Caco-2 (cell line): ENCODE measurements around the gene ARHGAP45. TPM values are rescaled to one million over a fixed set of nuclear protein-coding genes. Genes with fewer than 3 reads are reported as not detected.

Experiments used
- BruUV-seq: library from RNA; stranded (reverse); fragments of 400-500 nt; replicated peaks from 2 replicates; lab custom pipeline; 2021; lab: Mats Ljungman, UMichigan
- CTCF ChIA-PET: fragments of 300-600 bp; sonication (Branson Sonifier 250); formaldehyde crosslinking; loops from one replicate; lab custom pipeline; 2022; ENCODE audit warnings: antibody characterized with exemption; lab: Charles Lee
- POLR2A ChIA-PET: fragments of 300-600 bp; sonication (Branson Sonifier 250); formaldehyde crosslinking; loops from one replicate; lab custom pipeline; 2022; ENCODE audit warnings: antibody characterized with exemption; lab: Charles Lee
- DNase-seq, 2 experiments: peaks; one replicate each; pipeline versions ENCODE4 v3.0.0 to v3.0.0-alpha.2; 2020 to 2022
- H3K27me3 ChIP-seq: replicated peaks from 2 replicates; pipeline ENCODE4 v1.6.0; 2011; ENCODE audit warnings: low read length; ENCODE audit not compliant: control insufficient read depth, insufficient read depth
- H3K36me3 ChIP-seq: 2 replicates; pipeline ENCODE4 v1.5.1; 2011; ENCODE audit warnings: low read length; ENCODE audit not compliant: control insufficient read depth, insufficient read depth
- H3K4me1 ChIP-seq: fragments of 250-450 bp; sonication (Bioruptor Pico); 2 replicates; pipeline ENCODE4 v1.5.1; 2020; ENCODE audit warnings: mild to moderate bottlenecking
- H3K4me3 ChIP-seq: 2 replicates; pipeline ENCODE4 v1.5.1; 2011; ENCODE audit warnings: low read depth, mild to moderate bottlenecking, control low read depth, low read length
- H3K9me3 ChIP-seq: fragments of 250-450 bp; sonication (Bioruptor Pico); 2 replicates; pipeline ENCODE4 v1.5.1; 2020; ENCODE audit warnings: mild to moderate bottlenecking, moderate library complexity
- H3K27ac Mint-ChIP-seq: one replicate; pipeline ENCODE4 v1.8.0; 2022; ENCODE audit warnings: mixed read lengths; ENCODE audit not compliant: unreplicated experiment
- H3K27me3 Mint-ChIP-seq: one replicate; pipeline ENCODE4 v1.8.0; 2022; ENCODE audit warnings: mixed read lengths; ENCODE audit not compliant: insufficient read depth, unreplicated experiment
- H3K36me3 Mint-ChIP-seq: one replicate; pipeline ENCODE4 v1.8.0; 2022; ENCODE audit warnings: mild to moderate bottlenecking, mixed read lengths; ENCODE audit not compliant: insufficient read depth, unreplicated experiment
- H3K4me1 Mint-ChIP-seq: one replicate; pipeline ENCODE4 v1.8.0; 2022; ENCODE audit warnings: low read depth, mixed read lengths; ENCODE audit not compliant: unreplicated experiment
- H3K4me3 Mint-ChIP-seq: one replicate; pipeline ENCODE4 v1.8.0; 2022; ENCODE audit warnings: mild to moderate bottlenecking, moderate library complexity, mixed read lengths; ENCODE audit not compliant: unreplicated experiment
- H3K9me3 Mint-ChIP-seq: one replicate; pipeline ENCODE4 v1.8.0; 2022; ENCODE audit warnings: mixed read lengths; ENCODE audit not compliant: unreplicated experiment
- intact Hi-C: fragments of 100-400 bp; cut with micrococcal nuclease; formaldehyde crosslinking; loops from one replicate; pipeline ENCODE4 v1.10.0; 2022; ENCODE audit not compliant: unreplicated experiment
- total RNA-seq: library from RNA; stranded (reverse); gene quantifications from 2 replicates; pipeline ENCODE4 v1.2.3, GENCODE V29; 2022
- TF ChIP-seq, protein P1 (sequence below), 2 experiments: fragments of 200-600 bp in 1 of 2; IDR thresholded peaks; 1 replicate in 1 of 2; 2 replicates in 1 of 2; pipeline versions ENCODE4 v1.5.1 to v1.8.0; 2011 to 2022; ENCODE audit warnings: antibody characterized with exemption in 1 of 2, control low read depth in 1 of 2, inconsistent platforms in 1 of 2, low read depth in 1 of 2, low read length in 1 of 2, mild to moderate bottlenecking in 1 of 2, moderate library complexity in 1 of 2; ENCODE audit not compliant: insufficient read depth in 1 of 2, severe bottlenecking in 1 of 2, unreplicated experiment in 1 of 2

The ARHGAP45 gene
- total RNA-seq, 1 experiment from 2014 or later = 38.6 TPM

DNA sequence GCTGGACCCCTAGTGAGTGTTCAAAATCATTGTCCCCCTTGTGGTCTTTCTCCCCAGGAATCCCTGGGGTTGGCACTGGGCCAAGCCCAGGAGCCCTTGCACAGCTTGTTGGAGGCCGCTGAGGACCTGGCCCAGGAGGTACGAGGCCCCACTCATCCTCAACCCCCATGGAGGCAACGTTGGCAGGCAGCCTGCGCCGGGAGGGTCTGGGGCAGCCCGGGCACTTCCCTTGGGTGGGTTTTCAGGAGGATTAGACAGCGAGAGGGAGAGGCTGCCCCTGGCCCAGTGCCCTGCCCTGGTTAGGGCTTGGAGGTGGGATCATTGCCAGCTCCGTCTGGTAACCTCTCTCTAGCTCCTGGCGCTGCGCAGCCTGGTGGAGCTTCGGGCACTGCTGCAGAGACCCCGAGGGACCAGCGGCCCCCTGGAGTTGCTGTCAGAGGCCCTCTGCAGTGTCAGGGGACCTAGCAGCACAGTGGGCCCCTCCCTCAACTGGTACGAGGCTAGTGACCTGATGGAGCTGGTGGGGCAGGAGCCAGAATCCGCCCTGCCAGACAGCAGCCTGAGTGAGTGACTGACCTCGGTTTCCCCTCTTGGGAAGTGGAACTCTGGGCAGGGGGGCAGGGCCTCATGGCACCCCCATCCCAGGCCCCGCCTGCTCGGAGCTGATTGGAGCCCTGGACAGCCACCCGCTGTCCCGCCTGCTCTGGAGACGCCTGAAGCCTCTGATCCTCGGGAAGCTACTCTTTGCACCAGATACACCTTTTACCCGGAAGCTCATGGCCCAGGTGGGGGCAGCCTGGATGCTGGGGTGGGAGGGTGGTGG is 24.1 kb upstream of the ARHGAP45 start:
- BruUV-seq = no TSS peak
- CTCF ChIA-PET = interaction anchor here (0.8 to 1.6 kb wide), 2 partner anchors 16 to 42 kb away, joined by 3 read pairs; partner anchors contain the start of gene CNN2
- H3K4me3 Mint-ChIP-seq = no peak overlapping the region

DNA sequence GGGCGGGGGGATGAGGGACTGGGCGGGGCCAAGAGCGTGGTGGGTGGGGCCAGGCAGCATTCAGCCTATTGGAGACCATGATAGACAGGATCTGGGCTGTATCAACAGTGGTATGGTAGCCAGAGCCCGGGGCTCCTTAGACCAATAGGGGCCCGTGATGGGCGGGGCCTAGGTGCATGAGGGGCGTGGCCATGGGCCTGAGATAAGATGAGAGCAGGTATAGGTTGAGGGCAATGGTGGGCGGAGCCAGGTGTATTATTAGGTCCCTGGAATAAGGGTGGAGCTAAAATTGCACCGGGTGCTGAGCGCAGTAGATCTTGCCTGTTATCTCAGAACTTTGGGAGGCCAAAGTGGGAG is 21.7 kb upstream of the ARHGAP45 start:
- peaks cover 5% of the 10 kb centered on the region for H3K4me1 ChIP-seq
- intact Hi-C loops = no loop called here

More for the DNA sequence above, 24.1 kb upstream of the ARHGAP45 start:
- H3K9me3 Mint-ChIP-seq = no peaks in the 10 kb centered on the region
- no peaks in the 10 kb centered on the region for H3K4me1 Mint-ChIP-seq
- H3K36me3 ChIP-seq = no peaks in the 10 kb centered on the region; the same call in 1 of the 2 replicates
- peaks cover 44% of the 10 kb centered on the region for H3K36me3 Mint-ChIP-seq
- DNase-seq = no peak
- H3K4me3 ChIP-seq = no peak overlapping the region
- intact Hi-C loops = no loop called here
- peaks cover 10% of the 10 kb centered on the region for H3K4me1 ChIP-seq
- TF ChIP-seq, protein P1, sequence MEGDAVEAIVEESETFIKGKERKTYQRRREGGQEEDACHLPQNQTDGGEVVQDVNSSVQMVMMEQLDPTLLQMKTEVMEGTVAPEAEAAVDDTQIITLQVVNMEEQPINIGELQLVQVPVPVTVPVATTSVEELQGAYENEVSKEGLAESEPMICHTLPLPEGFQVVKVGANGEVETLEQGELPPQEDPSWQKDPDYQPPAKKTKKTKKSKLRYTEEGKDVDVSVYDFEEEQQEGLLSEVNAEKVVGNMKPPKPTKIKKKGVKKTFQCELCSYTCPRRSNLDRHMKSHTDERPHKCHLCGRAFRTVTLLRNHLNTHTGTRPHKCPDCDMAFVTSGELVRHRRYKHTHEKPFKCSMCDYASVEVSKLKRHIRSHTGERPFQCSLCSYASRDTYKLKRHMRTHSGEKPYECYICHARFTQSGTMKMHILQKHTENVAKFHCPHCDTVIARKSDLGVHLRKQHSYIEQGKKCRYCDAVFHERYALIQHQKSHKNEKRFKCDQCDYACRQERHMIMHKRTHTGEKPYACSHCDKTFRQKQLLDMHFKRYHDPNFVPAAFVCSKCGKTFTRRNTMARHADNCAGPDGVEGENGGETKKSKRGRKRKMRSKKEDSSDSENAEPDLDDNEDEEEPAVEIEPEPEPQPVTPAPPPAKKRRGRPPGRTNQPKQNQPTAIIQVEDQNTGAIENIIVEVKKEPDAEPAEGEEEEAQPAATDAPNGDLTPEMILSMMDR (IDR thresholded peaks at IDR 0.05; ENCODE audit: insufficient read depth in 1 of 2, low read depth in 1 of 2, low read length in 1 of 2, severe bottlenecking in 1 of 2, unreplicated experiment in 1 of 2) = no peak
- no peaks in the 10 kb centered on the region for H3K27me3 ChIP-seq
- H3K27ac Mint-ChIP-seq = no peak overlapping the region
- POLR2A ChIA-PET = no interaction called here
- no peaks in the 10 kb centered on the region for H3K9me3 ChIP-seq
- H3K27me3 Mint-ChIP-seq = no peaks in the 10 kb centered on the region

DNA sequence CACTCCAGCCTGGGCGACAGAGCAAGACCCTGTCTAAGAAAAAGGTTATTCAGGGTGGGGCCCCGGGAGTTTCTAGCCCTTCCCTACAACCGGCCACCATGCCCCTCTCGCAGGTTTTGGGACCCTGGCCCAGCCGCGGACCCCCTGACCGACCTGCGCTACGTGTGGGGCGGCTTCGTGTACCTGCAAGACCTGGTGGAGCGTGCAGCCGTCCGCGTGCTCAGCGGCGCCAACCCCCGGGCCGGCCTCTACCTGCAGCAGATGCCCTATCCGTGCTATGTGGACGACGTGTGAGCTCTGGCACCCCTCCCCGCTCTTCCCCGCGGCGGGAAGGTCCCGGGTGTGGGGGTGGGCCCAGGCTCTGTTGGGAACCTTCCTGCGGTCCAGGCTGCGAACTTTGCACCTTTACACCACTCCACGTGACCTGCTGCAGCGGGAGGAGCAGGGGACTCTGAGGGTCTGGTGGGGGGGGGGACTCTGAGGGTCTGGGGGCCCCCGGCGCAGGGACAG is 20.8 kb upstream of the ARHGAP45 start:
- no peaks in the 10 kb centered on the region for H3K4me1 Mint-ChIP-seq
- POLR2A ChIA-PET = no interaction called here
- intact Hi-C loops = no loop called here

More for the DNA sequence above, 21.7 kb upstream of the ARHGAP45 start:
- ChIA-PET CTCF (no interaction called here), POLR2A (interaction anchor here (0.6 kb wide), 1 partner anchor 54 kb away, joined by 11 read pairs; no protein-coding TSS in a partner anchor)
- H3K27me3 Mint-ChIP-seq = no peaks in the 10 kb centered on the region
- Histone ChIP-seq H3K27me3 (no peaks in the 10 kb centered on the region), H3K36me3 (no peaks in the 10 kb centered on the region), H3K9me3 (no peaks in the 10 kb centered on the region), H3K4me3 (no peak overlapping the region)
- H3K36me3 Mint-ChIP-seq = peaks cover 21% of the 10 kb centered on the region
- no peak overlapping the region for H3K27ac Mint-ChIP-seq
- no peaks in the 10 kb centered on the region for H3K4me1 Mint-ChIP-seq
- BruUV-seq = no TSS peak
- DNase-seq = peak; percentile 78 to 88
- TF ChIP-seq, protein P1 (IDR thresholded peaks at IDR 0.05; ENCODE audit: insufficient read depth in 1 of 2, low read depth in 1 of 2, low read length in 1 of 2, severe bottlenecking in 1 of 2, unreplicated experiment in 1 of 2) = no peak
- H3K9me3 Mint-ChIP-seq = no peaks in the 10 kb centered on the region
- H3K4me3 Mint-ChIP-seq = no peak overlapping the region

More for the DNA sequence above, 20.8 kb upstream of the ARHGAP45 start:
- no TSS peak for BruUV-seq
- Mint-ChIP-seq H3K27me3 (no peaks in the 10 kb centered on the region), H3K27ac (no peak overlapping the region), H3K9me3 (no peaks in the 10 kb centered on the region), H3K4me3 (no peak overlapping the region), H3K36me3 (peaks cover 12% of the 10 kb centered on the region)
- no peaks in the 10 kb centered on the region for H3K36me3 ChIP-seq
- CTCF ChIA-PET = no interaction called here
- no peaks in the 10 kb centered on the region for H3K9me3 ChIP-seq
- H3K4me1 ChIP-seq = peaks cover 5% of the 10 kb centered on the region
- no peaks in the 10 kb centered on the region for H3K27me3 ChIP-seq
- H3K4me3 ChIP-seq = no peak overlapping the region
- no peak for DNase-seq
- TF ChIP-seq, protein P1 (IDR thresholded peaks at IDR 0.05; ENCODE audit: insufficient read depth in 1 of 2, low read depth in 1 of 2, low read length in 1 of 2, severe bottlenecking in 1 of 2, unreplicated experiment in 1 of 2) = no peak
